ENCODE measurements around the gene TP73.
A peak's percentile ranks its signal among the peaks of the same experiment; 100 is the strongest.

Gene TP73

GRCh38 chr1:3618881-3619671 is 33.2 kb upstream of the TP73 start:
- no peak for TF ChIP-seq POLR2AphosphoS5 (IDR thresholded peaks at IDR 0.05; ENCODE audit: low read depth, low read length)
- no peak for TF ChIP-seq FOXP2 (optimal IDR thresholded peaks at IDR 0.05; ENCODE audit: borderline replicate concordance, extremely low read depth, extremely low read length, insufficient read depth)
- no peak for TF ChIP-seq TAF1 (IDR thresholded peaks at IDR 0.05; ENCODE audit: borderline replicate concordance, insufficient read depth, low read length)
- TF ChIP-seq SIN3A (IDR thresholded peaks at IDR 0.05; ENCODE audit: borderline replicate concordance, insufficient read depth, low read length), result no peak
- no peak for TF ChIP-seq REST (IDR thresholded peaks at IDR 0.05; ENCODE audit: insufficient read depth in 1 of 2, low read depth in 2 of 2, low read length in 2 of 2)

- no peak for TF ChIP-seq POLR2AphosphoS5 (IDR thresholded peaks at IDR 0.05; ENCODE audit: low read depth, low read length)
- TF ChIP-seq TAF1 (IDR thresholded peaks at IDR 0.05; ENCODE audit: borderline replicate concordance, insufficient read depth, low read length), result no peak
- no peak for TF ChIP-seq REST (IDR thresholded peaks at IDR 0.05; ENCODE audit: insufficient read depth in 1 of 2, low read depth in 2 of 2, low read length in 2 of 2)
- no peak for TF ChIP-seq FOXP2 (optimal IDR thresholded peaks at IDR 0.05; ENCODE audit: borderline replicate concordance, extremely low read depth, extremely low read length, insufficient read depth)
- no peak for TF ChIP-seq SIN3A (IDR thresholded peaks at IDR 0.05; ENCODE audit: borderline replicate concordance, insufficient read depth, low read length)
Observed at GRCh38 chr1:3620708-3621107, 31.6 kb upstream of the TP73 start.

- no peak for TF ChIP-seq TAF1 (IDR thresholded peaks at IDR 0.05; ENCODE audit: borderline replicate concordance, insufficient read depth, low read length)
- no peak for TF ChIP-seq SIN3A (IDR thresholded peaks at IDR 0.05; ENCODE audit: borderline replicate concordance, insufficient read depth, low read length)
- no peak for TF ChIP-seq REST (IDR thresholded peaks at IDR 0.05; ENCODE audit: insufficient read depth in 1 of 2, low read depth in 2 of 2, low read length in 2 of 2)
- TF ChIP-seq POLR2AphosphoS5 (IDR thresholded peaks at IDR 0.05; ENCODE audit: low read depth, low read length), result no peak
- no peak for TF ChIP-seq FOXP2 (optimal IDR thresholded peaks at IDR 0.05; ENCODE audit: borderline replicate concordance, extremely low read depth, extremely low read length, insufficient read depth)
Observed at GRCh38 chr1:3623441-3624199, 28.7 kb upstream of the TP73 start.

- no peak for TF ChIP-seq POLR2AphosphoS5 (IDR thresholded peaks at IDR 0.05; ENCODE audit: low read depth, low read length)
- TF ChIP-seq TAF1 (IDR thresholded peaks at IDR 0.05; ENCODE audit: borderline replicate concordance, insufficient read depth, low read length), result no peak
- TF ChIP-seq FOXP2 (optimal IDR thresholded peaks at IDR 0.05; ENCODE audit: borderline replicate concordance, extremely low read depth, extremely low read length, insufficient read depth), result peak; percentile 99
Observed at GRCh38 chr1:3624200-3625136, 27.8 kb upstream of the TP73 start, which contains the start of gene TPRG1L. TPRG1L (plus strand) TSS chr1:3625015; CDS start chr1:3625073, 58 bp downstream.
